HG03521 (cell line): ENCODE measurements around the gene PHLPP1.
A peak's percentile ranks its signal among the peaks of the same experiment; 100 is the strongest.

Experiments used
- ATAC-seq: cut with Tn5 transposase; IDR thresholded peaks from one replicate; pipeline ENCODE4 v1.9.1; 2021; ENCODE audit warnings: mild to moderate bottlenecking, moderate library complexity; ENCODE audit not compliant: unreplicated experiment

PHLPP1 gene

GRCh38 chr18:62844850-62845643 lies 129.7 kb downstream of the PHLPP1 start:
- peak; percentile 56 for ATAC-seq

- no peak for ATAC-seq
Observed at GRCh38 chr18:62846313-62846712, 131.0 kb downstream of the PHLPP1 start.

GRCh38 chr18:62847081-62847480 lies 131.7 kb downstream of the PHLPP1 start:
- ATAC-seq = no peak

GRCh38 chr18:62848946-62849345 lies 133.6 kb downstream of the PHLPP1 start:
- ATAC-seq = no peak

GRCh38 chr18:62850619-62851306 lies 135.4 kb downstream of the PHLPP1 start:
- ATAC-seq = no peak

- ATAC-seq = no peak
Observed at GRCh38 chr18:62852851-62853250, 137.5 kb downstream of the PHLPP1 start.

GRCh38 chr18:62856294-62856693 lies 141.0 kb downstream of the PHLPP1 start:
- no peak for ATAC-seq

GRCh38 chr18:62857263-62857976 lies 142.1 kb downstream of the PHLPP1 start:
- ATAC-seq = no peak

- ATAC-seq = no peak
Observed at GRCh38 chr18:62860062-62860461, 144.7 kb downstream of the PHLPP1 start.

- no peak for ATAC-seq
Observed at GRCh38 chr18:62862466-62862865, 147.1 kb downstream of the PHLPP1 start.

GRCh38 chr18:62863579-62864001 lies 148.2 kb downstream of the PHLPP1 start:
- ATAC-seq = no peak

- ATAC-seq = no peak
Observed at GRCh38 chr18:62865498-62865897, 150.2 kb downstream of the PHLPP1 start.

- no peak for ATAC-seq
Observed at GRCh38 chr18:62867534-62867933, 152.2 kb downstream of the PHLPP1 start.

GRCh38 chr18:62868645-62869044 lies 153.3 kb downstream of the PHLPP1 start:
- ATAC-seq = no peak

- ATAC-seq = no peak
Observed at GRCh38 chr18:62870643-62871042, 155.3 kb downstream of the PHLPP1 start.

GRCh38 chr18:62875323-62875722 lies 160.0 kb downstream of the PHLPP1 start:
- ATAC-seq = no peak

GRCh38 chr18:62876111-62876510 lies 160.8 kb downstream of the PHLPP1 start:
- ATAC-seq = no peak

- ATAC-seq = no peak
Observed at GRCh38 chr18:62876828-62877227, 161.5 kb downstream of the PHLPP1 start.

- no peak for ATAC-seq
Observed at GRCh38 chr18:62877411-62878221, 162.3 kb downstream of the PHLPP1 start.

- no peak for ATAC-seq
Observed at GRCh38 chr18:62878305-62878704, 163.0 kb downstream of the PHLPP1 start.

GRCh38 chr18:62880034-62880433 lies 164.7 kb downstream of the PHLPP1 start:
- no peak for ATAC-seq
